H9 (cell line): ENCODE data around the gene NHS. TPM values are rescaled to one million over a fixed set of nuclear protein-coding genes. Genes with fewer than 3 reads are reported as not detected.

Source experiments
- DNase-seq: peaks from one replicate; pipeline ENCODE4 v3.0.0-alpha.2; 2017
- H2AFZ ChIP-seq: one replicate; pipeline ENCODE4 v1.6.1; 2013; ENCODE audit warnings: mild to moderate bottlenecking, low read length, control low read depth, moderate library complexity
- H2AK5ac ChIP-seq: 2 replicates; pipeline ENCODE4 v1.6.1; 2013; ENCODE audit warnings: low read length, control low read depth, mixed read lengths; ENCODE audit not compliant: insufficient read length
- H2BK120ac ChIP-seq: one replicate; pipeline ENCODE4 v1.6.1; 2013; ENCODE audit warnings: low read depth, mild to moderate bottlenecking, low read length, control low read depth, inconsistent platforms; ENCODE audit not compliant: poor library complexity, severe bottlenecking
- H2BK12ac ChIP-seq: 2 replicates; pipeline ENCODE4 v1.6.1; 2013; ENCODE audit warnings: low read length, control low read depth, mixed read lengths, low read depth; ENCODE audit not compliant: insufficient read length
- H2BK15ac ChIP-seq: 2 replicates; pipeline ENCODE4 v1.6.1; 2013; ENCODE audit warnings: low read depth, low read length, control low read depth
- H2BK20ac ChIP-seq: one replicate; pipeline ENCODE4 v1.6.1; 2013; ENCODE audit warnings: low read depth, mild to moderate bottlenecking, low read length, control low read depth, inconsistent platforms; ENCODE audit not compliant: poor library complexity, severe bottlenecking
- H2BK5ac ChIP-seq: 2 replicates; pipeline ENCODE4 v1.6.1; 2013; ENCODE audit warnings: low read length, control low read depth, mixed read lengths; ENCODE audit not compliant: insufficient read length
- H3K14ac ChIP-seq: 2 replicates; pipeline ENCODE4 v1.6.1; 2013; ENCODE audit warnings: low read length, control low read depth; ENCODE audit not compliant: insufficient read depth
- H3K18ac ChIP-seq: 2 replicates; pipeline ENCODE4 v1.6.1; 2013; ENCODE audit warnings: low read depth, mild to moderate bottlenecking, mixed read lengths, low read length, control low read depth; ENCODE audit not compliant: insufficient read length
- H3K23ac ChIP-seq: 2 replicates; pipeline ENCODE4 v1.6.1; 2013; ENCODE audit warnings: low read length, control low read depth, mixed read lengths, low read depth; ENCODE audit not compliant: insufficient read length
- H3K23me2 ChIP-seq: 2 replicates; pipeline ENCODE4 v1.6.1; 2013; ENCODE audit warnings: low read depth, mild to moderate bottlenecking, mixed read lengths, low read length, control low read depth; ENCODE audit not compliant: insufficient read length, poor library complexity, severe bottlenecking
- H3K27ac ChIP-seq: 2 replicates; pipeline ENCODE4 v1.5.1; 2013; ENCODE audit warnings: low read length, control low read depth, mixed read lengths, low read depth; ENCODE audit not compliant: insufficient read length
- H3K27me3 ChIP-seq: 2 replicates; pipeline ENCODE4 v1.6.1; 2013; ENCODE audit warnings: low read length, control low read depth, inconsistent platforms; ENCODE audit not compliant: insufficient read depth
- H3K4ac ChIP-seq: 2 replicates; pipeline ENCODE4 v1.6.1; 2013; ENCODE audit warnings: low read depth, mild to moderate bottlenecking, control low read depth, inconsistent platforms, low read length, moderate library complexity
- H3K4me1 ChIP-seq: 2 replicates; pipeline ENCODE4 v1.6.1; 2013; ENCODE audit warnings: low read length, control low read depth, inconsistent platforms; ENCODE audit not compliant: insufficient read depth
- H3K4me2 ChIP-seq: 2 replicates; pipeline ENCODE4 v1.6.1; 2013; ENCODE audit warnings: low read length, control low read depth, mixed read lengths; ENCODE audit not compliant: insufficient read length, insufficient read depth
- H3K56ac ChIP-seq: 2 replicates; pipeline ENCODE4 v1.6.1; 2013; ENCODE audit warnings: low read depth, mild to moderate bottlenecking, mixed read lengths, low read length, control low read depth; ENCODE audit not compliant: insufficient read length
- H3K79me1 ChIP-seq: 2 replicates; pipeline ENCODE4 v1.6.1; 2013; ENCODE audit warnings: low read depth, mild to moderate bottlenecking, moderate library complexity, low read length, control low read depth, inconsistent platforms; ENCODE audit not compliant: insufficient read depth, poor library complexity, severe bottlenecking
- H3K79me2 ChIP-seq: 2 replicates; pipeline ENCODE4 v1.6.1; 2013; ENCODE audit warnings: low read length, control low read depth, inconsistent platforms; ENCODE audit not compliant: insufficient read depth
- H3K9ac ChIP-seq: 2 replicates; pipeline ENCODE4 v1.6.1; 2013; ENCODE audit warnings: low read length, control low read depth, mixed read lengths; ENCODE audit not compliant: insufficient read length; ENCODE audit errors: extremely low read depth
- H3K9me3 ChIP-seq: one replicate; pipeline ENCODE4 v1.6.1; 2013; ENCODE audit warnings: low read depth, low read length, inconsistent platforms; ENCODE audit not compliant: control insufficient read depth
- H3T11ph ChIP-seq: one replicate; pipeline ENCODE4 v1.6.1; 2013; ENCODE audit warnings: mild to moderate bottlenecking, low read length, control low read depth, inconsistent platforms
- H4K20me1 ChIP-seq: one replicate; pipeline ENCODE4 v1.6.1; 2013; ENCODE audit not compliant: control insufficient read depth, insufficient read length, insufficient read depth
- H4K5ac ChIP-seq: 2 replicates; pipeline ENCODE4 v1.6.1; 2013; ENCODE audit warnings: low read depth, mild to moderate bottlenecking, mixed read lengths, low read length, control low read depth; ENCODE audit not compliant: insufficient read length
- H4K8ac ChIP-seq: replicated peaks from 2 replicates; pipeline ENCODE4 v1.6.1; 2013; ENCODE audit warnings: low read length, control low read depth, mixed read lengths, low read depth; ENCODE audit not compliant: insufficient read length
- H4K91ac ChIP-seq: 2 replicates; pipeline ENCODE4 v1.6.1; 2013; ENCODE audit warnings: low read depth, mild to moderate bottlenecking, moderate library complexity, mixed read lengths, low read length, control low read depth; ENCODE audit not compliant: insufficient read length
- H3K27ac Mint-ChIP-seq, 3 experiments: 2 replicates in 2 of 3; 3 replicates in 1 of 3; pipeline ENCODE4 v1.8.0; 2020 to 2021; ENCODE audit warnings: mixed read lengths in 3 of 3, mild to moderate bottlenecking in 1 of 3, moderate library complexity in 1 of 3
- H3K27me3 Mint-ChIP-seq: 2 replicates; pipeline ENCODE4 v1.8.0; 2021; ENCODE audit warnings: low read depth, mild to moderate bottlenecking, moderate library complexity, mixed read lengths
- H3K36me3 Mint-ChIP-seq, 3 experiments: 2 replicates in 2 of 3; 3 replicates in 1 of 3; pipeline ENCODE4 v1.8.0; 2020 to 2021; ENCODE audit warnings: low read depth in 3 of 3, mixed read lengths in 3 of 3; ENCODE audit not compliant: insufficient read depth in 1 of 3
- H3K4me1 Mint-ChIP-seq, 2 experiments: 2 replicates each; pipeline ENCODE4 v1.8.0; 2020; ENCODE audit warnings: mixed read lengths in 2 of 2
- H3K4me3 Mint-ChIP-seq, 2 experiments: 2 replicates in 1 of 2; 3 replicates in 1 of 2; pipeline ENCODE4 v1.8.0; 2020 to 2021; ENCODE audit warnings: mild to moderate bottlenecking in 2 of 2, mixed read lengths in 2 of 2, moderate library complexity in 1 of 2
- H3K9me3 Mint-ChIP-seq, 2 experiments: 2 replicates in 1 of 2; 3 replicates in 1 of 2; pipeline ENCODE4 v1.8.0; 2020; ENCODE audit warnings: mild to moderate bottlenecking in 2 of 2, mixed read lengths in 2 of 2, moderate library complexity in 1 of 2
- CTCF ChIP-seq: fragments of 200-600 bp; sonication (generic); conservative IDR thresholded peaks from 3 replicates; pipeline ENCODE4 v1.8.0; 2021; ENCODE audit warnings: antibody characterized with exemption, mild to moderate bottlenecking
- total RNA-seq: library from RNA; stranded (reverse); gene quantifications from 2 replicates; pipeline ENCODE4 v1.2.1, GENCODE V29; 2021

Gene NHS
- total RNA-seq, 1 experiment from 2014 or later = 8.7 TPM

GRCh38 chrX:17628976-17629375, 254.0 kb downstream of the NHS start:
- Histone ChIP-seq H2AFZ (no peak overlapping the region), H3K4me1 (peaks cover 3% of the 10 kb centered on the region; the same call in 1 of the 2 replicates), H3K27ac (no peak overlapping the region), H3K23me2 (no peaks in the 10 kb centered on the region), H3K56ac (no peak overlapping the region), H3K9ac (no peak overlapping the region), H4K8ac (no peak overlapping the region), H2BK20ac (no peak overlapping the region), H2BK120ac (no peak overlapping the region), H4K5ac (no peak overlapping the region), H3T11ph (no peak overlapping the region), H4K20me1 (no peaks in the 10 kb centered on the region), H3K18ac (no peak overlapping the region), H3K79me1 (no peaks in the 10 kb centered on the region), H2BK5ac (no peak overlapping the region), H3K23ac (no peak overlapping the region), H2BK15ac (no peak overlapping the region), H3K4ac (no peak overlapping the region), H2BK12ac (no peak overlapping the region), H3K9me3 (no peaks in the 10 kb centered on the region), H3K14ac (no peak overlapping the region), H4K91ac (no peak overlapping the region), H3K79me2 (no peaks in the 10 kb centered on the region), H3K27me3 (no peaks in the 10 kb centered on the region), H3K4me2 (no peak overlapping the region), H2AK5ac (no peak overlapping the region)
- no peaks in the 10 kb centered on the region for H3K9me3 Mint-ChIP-seq
- no peak overlapping the region for H3K27ac Mint-ChIP-seq
- no peaks in the 10 kb centered on the region for H3K36me3 Mint-ChIP-seq
- peaks cover 38 to 48% of the 10 kb centered on the region in 2 experiments for H3K4me1 Mint-ChIP-seq
- H3K27me3 Mint-ChIP-seq = no peaks in the 10 kb centered on the region
- H3K4me3 Mint-ChIP-seq = no peak overlapping the region
- no peak for TF ChIP-seq CTCF
- DNase-seq = no peak
